GM18498 (cell line): Measurements from ENCODE around the gene ERGIC3.

Experiments
- ATAC-seq: cut with Tn5 transposase; IDR thresholded peaks from one replicate; pipeline ENCODE4 v1.9.1; 2021; ENCODE audit warnings: mild to moderate bottlenecking, moderate library complexity; ENCODE audit not compliant: unreplicated experiment

The ERGIC3 gene

DNA sequence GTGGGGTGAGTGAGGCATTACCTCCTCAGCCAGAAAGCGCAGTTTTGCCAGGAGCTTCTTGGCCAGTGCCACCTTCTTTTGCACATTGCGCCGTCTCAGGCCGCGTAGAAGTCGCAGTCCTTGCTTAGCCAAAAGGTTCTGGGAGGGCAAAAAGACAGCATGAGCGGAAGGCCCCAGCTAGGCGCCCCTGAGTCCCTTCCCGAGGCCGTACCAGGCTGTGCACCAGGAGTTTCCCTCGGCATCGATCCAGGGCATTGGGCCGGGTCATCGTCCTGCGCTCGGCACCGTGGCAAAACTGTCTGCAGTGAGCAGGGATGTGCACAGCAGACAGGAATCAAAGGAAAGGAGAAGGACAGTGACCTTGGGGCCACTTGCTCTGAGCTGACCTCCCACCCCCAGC, 53.6 kb downstream of the ERGIC3 start:
- ATAC-seq, result no peak

DNA sequence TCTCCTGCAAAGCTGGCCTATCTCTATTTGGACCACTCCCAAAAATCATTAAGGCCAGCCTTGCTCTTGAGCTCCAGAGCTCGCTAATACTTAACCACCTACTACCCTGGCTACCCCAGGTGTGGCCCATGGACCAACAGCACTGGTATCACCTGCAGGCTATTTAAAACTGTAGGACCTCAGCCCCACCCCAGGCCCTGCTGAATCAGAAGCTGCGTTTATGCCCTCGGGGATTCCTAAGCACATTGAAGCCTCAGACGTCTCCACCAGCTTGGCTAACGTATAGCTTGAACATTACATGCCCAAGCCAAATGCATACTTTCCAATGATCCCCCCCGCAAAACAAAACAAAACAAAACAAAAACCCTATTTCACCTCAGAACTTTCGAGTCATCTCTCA, 54.0 kb downstream of the ERGIC3 start:
- no peak for ATAC-seq

DNA sequence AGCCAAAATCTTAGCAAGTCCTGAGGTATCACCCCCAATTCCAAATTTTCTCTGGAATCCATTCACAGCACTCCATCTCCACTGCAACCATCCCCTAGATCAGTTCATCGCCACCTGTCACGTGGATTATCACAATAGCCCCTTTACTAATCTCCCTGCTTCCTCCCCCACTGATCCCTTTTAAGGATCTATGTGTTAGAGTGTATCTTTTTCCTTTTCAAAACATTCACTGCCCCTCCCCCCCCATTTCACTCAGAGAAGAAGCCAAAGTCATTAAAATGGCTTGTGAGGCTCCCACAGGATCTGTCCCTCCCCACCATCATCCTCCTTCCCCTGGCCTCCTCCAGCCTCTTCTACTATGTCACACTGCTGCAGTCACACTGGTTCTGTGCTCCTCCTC, 55.3 kb downstream of the ERGIC3 start:
- ATAC-seq, result no peak

DNA sequence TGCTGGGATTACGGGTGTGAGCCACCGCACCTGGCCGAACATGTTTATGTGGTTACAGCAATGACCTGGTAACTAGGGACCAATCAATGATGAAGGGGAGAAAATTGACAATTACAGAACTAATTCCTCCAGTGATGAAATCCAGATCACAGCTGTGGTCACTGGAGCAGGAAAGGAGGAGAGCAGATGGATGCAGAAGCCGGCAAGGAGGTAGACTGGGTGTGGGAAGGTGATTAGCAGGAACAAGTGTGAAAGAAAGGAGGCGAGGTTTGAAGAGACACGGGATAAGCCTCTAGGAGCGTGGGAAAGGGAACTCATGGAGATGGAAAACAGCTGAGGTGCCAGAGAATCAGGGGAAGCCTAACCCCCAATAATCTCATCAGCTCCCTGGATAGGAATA, 56.6 kb downstream of the ERGIC3 start:
- ATAC-seq, result no peak

DNA sequence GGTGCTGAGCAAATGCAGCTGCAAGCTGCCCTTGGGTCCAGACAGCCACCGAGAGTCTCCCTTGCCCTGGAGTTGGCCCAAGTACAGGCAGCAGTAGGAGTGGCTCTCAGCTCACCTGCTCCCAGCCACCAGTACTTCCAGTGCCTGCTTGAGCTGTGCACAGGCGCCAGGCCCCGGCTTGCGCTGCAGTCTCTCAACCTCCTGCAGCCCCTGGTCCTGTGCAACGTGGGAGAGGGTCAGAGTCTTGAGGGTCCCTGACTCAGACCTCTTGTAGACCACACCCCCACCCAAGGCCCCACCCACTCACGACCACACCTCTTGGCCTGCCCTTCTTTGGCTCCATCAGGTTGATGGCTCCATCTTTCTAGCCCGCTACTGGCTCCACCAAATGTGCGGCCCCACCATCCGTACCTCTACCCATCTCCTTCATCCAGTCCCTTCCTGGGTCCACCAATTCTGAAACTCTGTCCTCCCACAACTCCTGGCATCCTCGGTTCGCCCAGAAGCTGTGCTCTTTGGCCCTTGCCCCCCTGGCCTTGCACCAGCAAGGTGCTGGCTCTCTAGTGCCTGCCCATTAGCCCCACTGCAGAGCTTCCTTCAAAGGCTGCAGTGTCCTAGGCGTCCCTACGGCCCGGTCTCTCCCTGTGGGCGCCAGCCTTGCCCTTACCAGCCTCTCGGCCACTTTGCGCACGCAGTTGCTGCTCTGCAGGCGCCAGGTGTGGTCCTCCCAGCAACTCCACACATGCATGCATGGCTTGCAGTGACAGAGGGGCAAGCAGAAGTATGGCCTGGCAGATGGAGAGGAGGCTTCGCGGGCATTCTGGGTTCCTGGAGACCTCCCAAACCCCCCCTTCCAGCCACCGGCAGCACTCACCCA, 57.3 kb downstream of the ERGIC3 start:
- no peak for ATAC-seq

- no peak for ATAC-seq
Observed at GRCh38 chr20:35599776-35600120, 57.9 kb downstream of the ERGIC3 start.

DNA sequence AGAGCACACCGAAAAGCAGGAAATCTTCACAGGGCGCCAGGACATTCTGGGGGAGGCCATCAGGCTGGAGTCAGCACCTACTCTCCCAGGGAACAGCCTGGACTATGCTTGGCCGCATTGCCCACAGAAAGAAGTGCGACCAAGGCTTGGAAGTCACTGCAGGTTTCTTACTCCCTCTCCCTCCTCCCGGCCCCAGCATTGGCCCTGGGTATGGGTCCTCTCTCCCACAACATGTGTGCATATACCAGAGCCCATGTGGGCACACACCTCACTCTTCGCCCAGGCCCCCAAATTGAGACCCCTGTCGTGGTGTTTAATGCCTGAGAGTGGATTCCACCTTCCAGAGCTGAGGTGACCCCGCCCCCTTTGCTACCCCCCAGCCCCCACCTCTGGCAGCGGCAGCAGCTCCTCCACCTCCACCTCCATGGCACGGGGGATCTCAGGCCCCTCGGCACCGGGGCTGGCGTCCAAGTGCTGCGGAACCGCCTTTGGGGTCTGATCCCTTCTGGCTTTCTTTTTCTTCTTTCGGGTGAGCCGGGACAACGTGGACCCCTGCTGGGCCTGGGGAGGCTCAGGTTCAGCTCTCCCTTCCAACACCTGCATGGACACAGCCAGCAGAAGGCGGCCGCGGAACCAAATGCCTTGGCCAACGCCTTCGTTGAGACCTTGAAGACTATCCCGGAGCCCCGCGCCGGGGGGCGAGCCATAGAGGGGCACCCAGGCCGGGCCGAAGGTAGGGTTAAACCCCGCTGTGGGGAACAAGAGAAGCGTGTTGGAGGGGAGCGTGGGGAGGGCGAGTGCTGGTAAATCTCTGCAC, 58.5 kb downstream of the ERGIC3 start:
- ATAC-seq, result no peak

DNA sequence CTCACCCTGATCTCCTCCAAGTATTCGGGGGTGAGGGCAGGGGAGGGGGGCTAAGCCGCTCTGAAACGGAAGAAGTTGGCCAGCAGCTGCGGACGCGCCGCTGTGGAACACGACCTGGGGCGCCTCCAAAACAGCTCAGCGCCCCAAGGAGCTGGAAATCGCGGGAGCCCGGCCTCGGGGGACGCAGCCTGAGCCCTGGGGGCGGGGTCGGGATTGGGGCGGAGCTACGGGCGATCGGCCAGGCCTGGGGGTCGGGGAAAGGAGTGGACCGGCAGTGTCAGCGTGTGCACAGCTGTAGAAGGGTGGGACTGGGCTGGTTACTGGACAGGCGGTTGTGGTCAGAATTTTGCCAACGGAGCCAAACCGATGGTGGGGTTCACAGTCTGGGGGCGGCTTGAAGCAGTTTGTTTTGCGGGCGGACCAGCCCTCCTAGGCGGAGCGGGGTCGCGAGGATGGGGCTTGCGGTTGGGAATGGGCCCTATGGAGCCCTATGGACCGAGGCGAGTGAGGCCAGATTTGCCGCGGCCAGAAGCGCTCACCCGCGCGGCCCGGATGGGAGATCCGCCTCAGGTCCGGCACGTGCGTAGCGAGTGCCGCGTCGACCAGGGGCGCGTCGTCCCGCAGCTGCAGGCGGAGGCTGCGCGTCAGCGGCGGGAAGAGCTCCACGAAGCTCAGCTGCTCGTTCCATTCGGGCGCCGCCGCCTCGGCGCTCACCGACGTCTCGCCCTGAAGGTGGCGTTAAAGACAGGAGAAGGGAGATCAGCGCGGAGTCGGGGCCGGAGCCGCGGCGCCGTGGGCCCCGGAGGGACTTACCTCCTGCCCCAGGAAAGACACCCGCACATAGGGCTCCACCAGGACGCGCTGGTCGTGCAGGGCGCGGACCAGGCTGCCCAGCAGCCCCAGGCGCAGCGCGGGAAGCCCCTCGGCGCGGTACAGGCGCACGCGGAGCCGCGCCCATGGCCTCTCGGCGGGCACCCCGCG, 59.4 kb downstream of the ERGIC3 start:
- ATAC-seq, result peak; percentile 61

DNA sequence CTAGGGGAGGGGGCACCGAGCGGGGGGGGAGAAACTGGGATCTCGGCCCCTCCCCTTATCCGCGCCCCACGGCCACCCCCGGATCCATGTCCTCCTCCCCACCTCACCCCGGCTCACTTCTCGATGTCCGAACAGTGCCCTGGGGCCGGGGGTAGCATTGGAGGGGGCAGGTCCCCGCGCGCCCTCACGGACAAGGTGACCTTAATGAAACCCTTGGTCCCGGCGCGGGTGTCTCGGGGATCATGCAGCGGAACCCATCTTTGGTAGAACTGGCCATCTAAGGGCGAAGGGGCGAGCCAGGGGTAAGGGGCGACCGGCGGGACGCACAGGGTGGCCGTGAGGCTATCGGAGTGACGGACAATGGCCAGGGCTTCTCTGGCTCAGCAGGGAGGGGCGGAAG, 60.1 kb downstream of the ERGIC3 start:
- ATAC-seq, result no peak

DNA sequence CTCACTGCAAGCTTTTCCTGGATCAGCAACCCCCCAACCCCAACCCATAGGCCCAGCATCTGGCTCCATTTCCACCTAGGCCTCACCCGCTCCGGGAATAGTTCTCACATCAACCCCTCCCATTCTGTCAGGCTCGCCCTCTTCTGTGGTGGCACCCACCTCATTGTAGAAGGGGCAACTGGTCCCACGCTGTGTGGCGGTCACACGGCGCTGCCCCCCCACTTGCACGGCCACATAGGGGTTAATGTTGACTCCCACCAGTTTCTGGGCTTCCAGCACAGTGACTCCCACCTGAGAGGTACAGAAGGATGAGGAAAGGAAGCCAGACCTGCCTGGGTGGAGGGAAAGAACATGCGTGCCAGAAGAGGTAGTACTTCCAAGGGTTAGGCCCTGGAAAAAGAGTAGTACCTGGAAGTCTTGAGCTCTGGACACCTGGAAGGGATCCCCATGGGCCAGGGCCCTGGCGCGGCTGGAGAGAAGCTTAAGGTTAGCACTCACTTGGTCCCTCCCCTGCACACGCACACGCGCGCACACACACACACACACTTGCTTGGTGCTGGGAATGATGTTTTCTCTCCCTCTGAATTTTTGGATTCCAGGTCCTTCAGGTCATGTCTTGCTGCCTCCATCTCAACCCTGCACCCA, 61.1 kb downstream of the ERGIC3 start:
- ATAC-seq, result no peak

- ATAC-seq, result no peak
Observed at GRCh38 chr20:35603695-35604448, 62.0 kb downstream of the ERGIC3 start.

DNA sequence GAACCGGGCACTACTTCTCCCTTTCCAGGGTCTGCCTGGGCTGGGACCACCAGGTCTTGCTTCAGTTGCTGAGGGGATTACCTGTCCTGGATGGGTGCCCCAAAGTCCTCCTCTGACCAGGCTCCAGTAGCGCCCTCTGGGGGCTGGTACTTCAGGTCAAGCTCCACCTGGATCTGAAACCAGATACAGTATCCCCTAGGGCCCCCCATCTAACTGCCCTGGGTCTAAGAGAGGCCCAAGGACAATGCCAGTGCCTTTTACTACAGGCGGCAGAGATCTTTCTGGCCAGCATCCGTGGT, 62.5 kb downstream of the ERGIC3 start:
- ATAC-seq, result no peak

GRCh38 chr20:35606127-35606526, 64.2 kb downstream of the ERGIC3 start:
- ATAC-seq, result no peak
